Forelimb muscle (tissue), 1 donor: ENCODE measurements around the gene ACTN1. TPM values are rescaled to one million over a fixed set of nuclear protein-coding genes. Genes with fewer than 3 reads are reported as not detected.

Source experiments
- DNase-seq: peaks from one replicate; pipeline ENCODE4 v3.0.0-alpha.2; 2013; ENCODE audit warnings: low read depth
- polyA plus RNA-seq: library from polyadenylated mRNA; unstranded; fragments of 120-200 nt; gene quantifications from one replicate; pipeline ENCODE4 v1.2.1, GENCODE V29; 2013; ENCODE audit not compliant: insufficient read length

ACTN1 gene
- polyA plus RNA-seq, 1 donor, result 38.3 TPM

GRCh38 chr14:68828698-68829097, 150.4 kb downstream of the ACTN1 start:
- no peak for DNase-seq

- DNase-seq, result no peak
Observed at GRCh38 chr14:68825729-68826128, 153.4 kb downstream of the ACTN1 start.

GRCh38 chr14:68824517-68825347, 154.4 kb downstream of the ACTN1 start:
- no peak for DNase-seq

GRCh38 chr14:68824207-68824516, 154.9 kb downstream of the ACTN1 start:
- DNase-seq, result no peak

Other genes starting within 250 kb of the ACTN1 start
- 163 TPM for gene ZFP36L1, start 186.2 kb downstream of the ACTN1 start, polyA plus RNA-seq
- gene DCAF5, start 173.8 kb upstream of the ACTN1 start, polyA plus RNA-seq, result 44.0 TPM
- 14.0 TPM for gene EXD2, start 212.2 kb upstream of the ACTN1 start, polyA plus RNA-seq